Mesendoderm (in vitro differentiated cells): Measurements from ENCODE around the gene CHST8.

Experiments used
- DNase-seq: peaks from one replicate; pipeline ENCODE4 v3.0.0; 2013
- H2AK5ac ChIP-seq: 2 replicates; pipeline ENCODE4 v1.6.1; 2013; ENCODE audit warnings: low read length, inconsistent platforms
- H2BK120ac ChIP-seq: 2 replicates; pipeline ENCODE4 v1.6.1; 2013; ENCODE audit warnings: low read depth, mild to moderate bottlenecking, low read length, moderate library complexity, mixed read lengths
- H2BK15ac ChIP-seq: replicated peaks from 2 replicates; pipeline ENCODE4 v1.6.1; 2013; ENCODE audit warnings: low read depth, mild to moderate bottlenecking, moderate library complexity
- H2BK5ac ChIP-seq: 2 replicates; pipeline ENCODE4 v1.6.1; 2013; ENCODE audit warnings: low read length, inconsistent platforms
- H3K18ac ChIP-seq: 2 replicates; pipeline ENCODE4 v1.6.1; 2013; ENCODE audit warnings: mild to moderate bottlenecking, low read length, mixed read lengths
- H3K23ac ChIP-seq: one replicate; pipeline ENCODE4 v1.6.1; 2013; ENCODE audit warnings: low read length
- H3K27ac ChIP-seq: 2 replicates; pipeline ENCODE4 v1.5.1; 2013; ENCODE audit warnings: low read depth, mild to moderate bottlenecking, inconsistent platforms, low read length, moderate library complexity
- H3K27me3 ChIP-seq: 2 replicates; pipeline ENCODE4 v1.6.1; 2013; ENCODE audit warnings: low read length, control low read depth, mild to moderate bottlenecking, inconsistent platforms; ENCODE audit not compliant: insufficient read depth, poor library complexity
- H3K36me3 ChIP-seq: 2 replicates; pipeline ENCODE4 v1.6.1; 2013; ENCODE audit warnings: low read length, inconsistent platforms; ENCODE audit not compliant: control insufficient read depth, insufficient read depth
- H3K4ac ChIP-seq: one replicate; pipeline ENCODE4 v1.6.1; 2013; ENCODE audit warnings: low read depth, mild to moderate bottlenecking, low read length, moderate library complexity
- H3K4me1 ChIP-seq: 2 replicates; pipeline ENCODE4 v1.6.1; 2013; ENCODE audit warnings: low read depth, low read length, inconsistent platforms; ENCODE audit not compliant: control insufficient read depth
- H3K4me2 ChIP-seq: 2 replicates; pipeline ENCODE4 v1.6.1; 2013; ENCODE audit warnings: low read length
- H3K4me3 ChIP-seq: 2 replicates; pipeline ENCODE4 v1.5.1; 2013; ENCODE audit warnings: mild to moderate bottlenecking, low read length
- H3K56ac ChIP-seq: one replicate; pipeline ENCODE4 v1.6.1; 2013; ENCODE audit warnings: low read length
- H3K79me1 ChIP-seq: 2 replicates; pipeline ENCODE4 v1.6.1; 2013; ENCODE audit warnings: low read length, inconsistent platforms
- H3K79me2 ChIP-seq: 2 replicates; pipeline ENCODE4 v1.6.1; 2013; ENCODE audit warnings: mild to moderate bottlenecking, low read length; ENCODE audit not compliant: control insufficient read depth, insufficient read depth
- H3K9ac ChIP-seq: 2 replicates; pipeline ENCODE4 v1.6.1; 2013; ENCODE audit warnings: low read length, inconsistent platforms
- H4K5ac ChIP-seq: one replicate; pipeline ENCODE4 v1.6.1; 2013; ENCODE audit warnings: low read length
- H4K8ac ChIP-seq: one replicate; pipeline ENCODE4 v1.6.1; 2013; ENCODE audit warnings: low read depth, mild to moderate bottlenecking, control low read depth, low read length, moderate library complexity
- WGBS: extraction: QIAGEN DNeasy Blood & Tissue Kit; methylation state at CpG from one replicate; pipeline ENCODE4 v1.1.7; 2013; ENCODE audit warnings: low lambda C conversion rate, missing lambda C conversion rate; ENCODE audit not compliant: insufficient coverage; ENCODE audit errors: extremely low coverage; 5-methylcytosine and 5-hydroxymethylcytosine counted together

The CHST8 gene

DNA sequence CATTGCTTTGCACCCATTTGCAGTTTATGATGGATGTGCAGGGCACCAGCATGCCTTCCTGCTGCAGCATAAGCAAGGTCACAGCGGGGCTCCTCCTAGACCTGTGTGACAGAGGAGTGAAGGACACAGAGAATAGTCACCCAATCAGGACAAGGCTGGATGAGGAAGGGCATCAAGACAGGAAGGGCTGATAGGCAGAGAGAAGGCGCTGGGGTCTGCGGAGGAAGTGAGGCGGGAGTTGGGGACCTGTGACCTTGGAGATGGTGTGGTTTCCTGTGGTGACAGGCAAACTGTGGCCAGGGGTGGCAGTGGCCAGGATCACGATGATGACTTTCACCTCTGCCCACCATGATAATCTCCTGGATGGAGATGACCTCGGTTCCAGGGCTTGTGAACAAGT, 158.5 kb downstream of the CHST8 start:
- Histone ChIP-seq H3K36me3 (no peaks in the 10 kb centered on the region), H3K4ac (no peak overlapping the region), H3K27ac (no peak overlapping the region), H3K79me1 (no peaks in the 10 kb centered on the region), H2BK120ac (no peak overlapping the region), H3K56ac (no peak overlapping the region), H3K18ac (no peak overlapping the region), H3K4me3 (no peak overlapping the region), H3K23ac (no peak overlapping the region), H4K8ac (no peak overlapping the region), H2BK15ac (no peak overlapping the region), H3K9ac (no peak overlapping the region), H3K79me2 (no peaks in the 10 kb centered on the region), H3K27me3 (no peaks in the 10 kb centered on the region), H4K5ac (no peak overlapping the region), H2BK5ac (no peak overlapping the region), H3K4me2 (no peak overlapping the region), H2AK5ac (no peak overlapping the region), H3K4me1 (no peaks in the 10 kb centered on the region)
- peak; percentile 5 for DNase-seq
- WGBS = no CpG with 5 or more reads among the region's 6 CpGs

DNA sequence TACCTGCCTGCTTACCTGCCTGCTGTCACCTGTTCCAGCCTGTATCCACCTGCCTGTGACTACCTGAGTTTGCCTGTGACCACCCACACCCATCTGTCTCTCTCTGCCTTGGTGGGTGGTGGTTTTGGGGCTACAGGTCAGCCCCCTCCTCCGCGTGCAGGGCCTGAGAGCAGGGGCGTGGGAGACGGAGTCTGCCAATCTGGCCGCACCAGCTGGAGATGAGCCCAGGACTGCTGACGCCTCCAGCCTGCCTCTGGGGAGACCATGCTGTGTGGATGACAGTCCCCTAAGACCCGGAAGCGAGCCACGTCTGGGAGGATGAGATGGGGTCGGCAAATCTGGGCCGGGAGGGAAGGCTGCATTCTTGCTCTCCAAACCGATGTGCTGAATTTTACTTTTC, 159.0 kb downstream of the CHST8 start:
- Histone ChIP-seq H2AK5ac (no peak overlapping the region), H3K9ac (no peak overlapping the region), H3K79me1 (no peaks in the 10 kb centered on the region), H4K5ac (no peak overlapping the region), H3K27me3 (no peaks in the 10 kb centered on the region), H3K4me2 (no peak overlapping the region), H3K36me3 (no peaks in the 10 kb centered on the region), H3K56ac (no peak overlapping the region), H3K23ac (no peak overlapping the region), H3K79me2 (no peaks in the 10 kb centered on the region), H3K18ac (no peak overlapping the region), H3K4ac (no peak overlapping the region), H2BK5ac (no peak overlapping the region), H3K4me1 (no peaks in the 10 kb centered on the region), H2BK15ac (no peak overlapping the region), H3K27ac (no peak overlapping the region), H3K4me3 (no peak overlapping the region), H2BK120ac (no peak overlapping the region), H4K8ac (no peak overlapping the region)
- WGBS = no CpG with 5 or more reads among the region's 12 CpGs
- no peak for DNase-seq

DNA sequence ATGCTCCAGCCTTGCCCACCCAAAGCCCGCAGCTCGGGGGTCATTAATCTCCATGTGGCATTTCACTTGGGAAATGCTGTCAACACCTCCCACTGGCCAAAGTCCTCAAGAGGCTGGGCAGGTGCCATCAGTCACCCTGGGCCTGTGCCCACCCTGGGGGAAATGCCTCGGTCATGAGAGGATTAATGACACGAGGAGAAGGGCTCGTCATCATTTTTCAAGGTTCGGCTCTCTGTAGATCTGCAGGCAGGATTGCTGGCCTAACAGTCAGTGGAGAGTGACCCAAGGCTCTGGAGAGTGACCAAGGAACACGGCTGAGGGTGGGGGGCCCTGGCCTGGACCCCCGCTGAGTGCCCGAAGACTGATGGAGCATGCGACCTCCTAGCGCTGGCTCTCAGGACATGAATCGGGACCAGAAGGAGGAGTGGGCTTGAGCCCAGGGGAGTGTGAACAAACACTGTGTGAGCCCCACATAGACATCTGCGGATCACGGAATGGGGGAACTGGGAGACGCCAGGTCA, 159.7 kb downstream of the CHST8 start:
- Histone ChIP-seq H3K23ac (no peak overlapping the region), H3K27me3 (no peaks in the 10 kb centered on the region), H2AK5ac (no peak overlapping the region), H3K9ac (no peak overlapping the region), H3K79me1 (no peaks in the 10 kb centered on the region), H3K4me1 (no peaks in the 10 kb centered on the region), H3K79me2 (no peaks in the 10 kb centered on the region), H2BK120ac (no peak overlapping the region), H3K4me3 (no peak overlapping the region), H3K18ac (no peak overlapping the region), H4K8ac (no peak overlapping the region), H3K56ac (no peak overlapping the region), H3K4me2 (no peak overlapping the region), H3K4ac (no peak overlapping the region), H2BK15ac (no peak overlapping the region), H2BK5ac (no peak overlapping the region), H4K5ac (no peak overlapping the region), H3K27ac (no peak overlapping the region), H3K36me3 (no peaks in the 10 kb centered on the region)
- no CpG with 5 or more reads among the region's 15 CpGs for WGBS
- no peak for DNase-seq

DNA sequence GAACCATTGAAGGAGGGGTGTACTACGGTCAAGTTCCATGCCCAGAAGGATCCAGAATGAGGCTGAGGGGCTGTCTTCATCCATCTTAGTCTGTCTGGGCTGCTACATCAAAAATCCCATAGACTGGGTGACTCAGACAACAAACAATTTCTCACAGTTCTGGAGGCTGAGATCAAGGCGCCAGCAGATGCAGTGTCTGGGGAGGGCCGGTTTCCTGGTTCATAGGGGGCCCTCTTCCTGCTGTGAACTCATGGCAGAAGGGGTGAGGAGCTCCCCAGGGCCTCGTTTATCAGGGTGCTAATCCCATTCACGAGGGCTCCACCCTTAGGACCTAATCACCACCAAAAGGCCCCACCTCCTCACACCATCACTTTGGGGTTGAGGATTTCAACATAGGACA, 160.2 kb downstream of the CHST8 start:
- Histone ChIP-seq H3K27ac (no peak overlapping the region), H3K9ac (no peak overlapping the region), H3K56ac (no peak overlapping the region), H3K4me3 (no peak overlapping the region), H3K23ac (no peak overlapping the region), H4K8ac (no peak overlapping the region), H3K4me1 (no peaks in the 10 kb centered on the region), H3K4ac (no peak overlapping the region), H3K79me1 (no peaks in the 10 kb centered on the region), H3K79me2 (no peaks in the 10 kb centered on the region), H2BK120ac (no peak overlapping the region), H3K4me2 (no peak overlapping the region), H2BK15ac (no peak overlapping the region), H2AK5ac (no peak overlapping the region), H3K36me3 (no peaks in the 10 kb centered on the region), H2BK5ac (no peak overlapping the region), H3K18ac (no peak overlapping the region), H4K5ac (no peak overlapping the region), H3K27me3 (no peaks in the 10 kb centered on the region)
- no CpG with 5 or more reads among the region's 5 CpGs for WGBS
- DNase-seq = no peak

DNA sequence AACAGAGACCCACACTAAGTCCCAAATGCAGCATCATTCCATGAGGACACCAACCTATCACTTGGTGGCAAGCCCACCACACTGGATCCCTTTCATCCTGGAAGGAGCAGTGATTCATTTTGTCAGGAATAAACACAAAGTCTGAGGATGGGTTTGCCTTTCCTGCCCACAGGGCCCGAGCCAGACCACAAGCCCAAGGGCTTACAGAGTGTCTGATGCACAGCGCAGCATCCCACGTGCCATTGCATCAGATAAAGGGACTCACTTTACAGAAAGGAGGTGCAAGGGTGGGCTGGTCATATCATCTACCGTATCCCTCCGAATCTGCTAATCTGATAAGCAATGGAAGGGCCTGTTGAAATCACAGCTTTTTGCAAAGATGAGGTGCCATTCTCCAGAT, 162.7 kb downstream of the CHST8 start:
- H3K4me2 ChIP-seq = no peak overlapping the region
- H3K79me2 ChIP-seq = no peaks in the 10 kb centered on the region
- no peaks in the 10 kb centered on the region for H3K79me1 ChIP-seq
- H3K56ac ChIP-seq = no peak overlapping the region
- no peak overlapping the region for H3K4ac ChIP-seq
- H2BK120ac ChIP-seq = no peak overlapping the region
- DNase-seq = no peak
- no peaks in the 10 kb centered on the region for H3K4me1 ChIP-seq
- H2BK15ac ChIP-seq = no peak overlapping the region
- no peak overlapping the region for H4K8ac ChIP-seq
- H3K18ac ChIP-seq = no peak overlapping the region
- no peak overlapping the region for H2BK5ac ChIP-seq
- H3K9ac ChIP-seq = no peak overlapping the region
- H2AK5ac ChIP-seq = no peak overlapping the region
- WGBS = no CpG with 5 or more reads among the region's 5 CpGs
- no peak overlapping the region for H3K27ac ChIP-seq
- H3K4me3 ChIP-seq = no peak overlapping the region
- H3K27me3 ChIP-seq = no peaks in the 10 kb centered on the region
- H4K5ac ChIP-seq = no peak overlapping the region
- H3K36me3 ChIP-seq = no peaks in the 10 kb centered on the region
- H3K23ac ChIP-seq = no peak overlapping the region

DNA sequence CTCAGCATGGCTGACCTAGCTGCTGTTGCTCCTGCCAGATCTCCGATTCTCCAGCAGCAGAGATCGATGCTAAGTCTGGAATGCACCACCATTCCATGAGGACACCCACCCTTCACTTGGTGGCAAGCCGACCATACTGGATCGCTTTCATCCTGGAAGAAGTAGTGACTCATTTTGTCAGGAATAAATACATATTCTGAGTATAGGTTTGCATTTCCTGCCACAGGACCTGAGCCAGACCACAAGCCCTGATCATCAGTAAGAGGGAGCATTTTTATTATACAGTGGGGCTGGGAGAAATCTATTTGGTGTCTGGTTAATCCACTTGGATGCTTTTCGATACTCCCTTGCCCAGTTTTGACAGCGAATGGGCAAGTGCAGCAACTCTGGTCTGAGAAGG, 164.0 kb downstream of the CHST8 start:
- no CpG with 5 or more reads among the region's 6 CpGs for WGBS
- Histone ChIP-seq H2AK5ac (no peak overlapping the region), H3K23ac (no peak overlapping the region), H3K4me1 (no peaks in the 10 kb centered on the region), H3K9ac (no peak overlapping the region), H3K4me2 (no peak overlapping the region), H3K4me3 (no peak overlapping the region), H3K36me3 (no peaks in the 10 kb centered on the region), H3K27ac (no peak overlapping the region), H2BK5ac (no peak overlapping the region), H4K8ac (no peak overlapping the region), H3K27me3 (no peaks in the 10 kb centered on the region), H4K5ac (no peak overlapping the region), H2BK120ac (no peak overlapping the region), H3K4ac (no peak overlapping the region), H3K56ac (no peak overlapping the region), H3K79me2 (no peaks in the 10 kb centered on the region), H3K18ac (no peak overlapping the region), H2BK15ac (no peak overlapping the region), H3K79me1 (no peaks in the 10 kb centered on the region)
- no peak for DNase-seq
